K562 (cell line): Measurements from ENCODE around the gene CD68. TPM values are rescaled to one million over a fixed set of nuclear protein-coding genes. Genes with fewer than 3 reads are reported as not detected.

Experiments used
- BMI1 ChIP-seq: fragments of 150-350 bp; IDR thresholded peaks from 2 replicates; pipeline ENCODE4 v1.6.1; 2014; ENCODE audit warnings: low read length
- CEBPG ChIP-seq, 3 experiments: fragments of 200-800 bp in 1 of 3; sonication (Bioruptor generic) in 1 of 3; sonication (generic) in 1 of 3; formaldehyde crosslinking in 1 of 3; IDR thresholded peaks in 2 of 3; conservative IDR thresholded peaks in 1 of 3; 2 replicates each; pipeline versions ENCODE4 v1.6.1 to v1.8.0; 2016 to 2022; ENCODE audit warnings: missing compliant biosample characterization in 2 of 3, missing genetic modification characterization in 2 of 3, mild to moderate bottlenecking in 1 of 3, missing genetic modification reagents in 1 of 3
- DACH1 ChIP-seq: fragments of 450-650 bp; IDR thresholded peaks from 2 replicates; pipeline ENCODE4 v1.6.1; 2018; ENCODE audit not compliant: partially characterized antibody
- EHMT2 ChIP-seq: fragments of 450-650 bp; IDR thresholded peaks from 2 replicates; pipeline ENCODE4 v1.6.1; 2018; ENCODE audit warnings: antibody characterized with exemption
- ESRRB ChIP-seq: fragments of 250-450 bp; sonication (Bioruptor Pico); IDR thresholded peaks from 2 replicates; pipeline ENCODE4 v1.5.0; 2020; ENCODE audit warnings: mild to moderate bottlenecking, moderate library complexity, borderline replicate concordance
- FOXO4 ChIP-seq: fragments of 450-650 bp; formaldehyde crosslinking; IDR thresholded peaks from 2 replicates; pipeline ENCODE4 v1.4.0; 2020; ENCODE audit warnings: mild to moderate bottlenecking, moderate library complexity
- HDGF ChIP-seq: fragments of 450-650 bp; IDR thresholded peaks from 2 replicates; pipeline ENCODE4 v1.6.1; 2016
- HES1 ChIP-seq: fragments of 450-650 bp; IDR thresholded peaks from 2 replicates; pipeline ENCODE4 v1.6.1; 2016; ENCODE audit warnings: low read depth, mild to moderate bottlenecking, moderate library complexity
- JUNB ChIP-seq: fragments of 450-650 bp; formaldehyde crosslinking; conservative IDR thresholded peaks from 2 replicates; pipeline ENCODE4 v1.4.0; 2020; ENCODE audit warnings: mild to moderate bottlenecking
- MAFG ChIP-seq: fragments of 450-650 bp; conservative IDR thresholded peaks from 2 replicates; pipeline ENCODE4 v1.6.1; 2016; ENCODE audit warnings: missing genetic modification characterization, missing compliant biosample characterization
- MCM5 ChIP-seq: fragments of 450-650 bp; IDR thresholded peaks from 2 replicates; pipeline ENCODE4 v1.6.1; 2016; ENCODE audit warnings: low read depth
- NONO ChIP-seq, 2 experiments: fragments of 200-400 bp in 1 of 2; fragments of 450-650 bp in 1 of 2; formaldehyde crosslinking in 1 of 2; IDR thresholded peaks; 2 replicates each; pipeline ENCODE4 v1.6.1; 2017; ENCODE audit warnings: low read depth in 2 of 2, mild to moderate bottlenecking in 2 of 2, moderate library complexity in 2 of 2, low read length in 1 of 2
- PHB ChIP-seq: fragments of 250-450 bp; sonication (Bioruptor Pico); IDR thresholded peaks from 2 replicates; pipeline ENCODE4 v1.5.0; 2021
- PTBP1 ChIP-seq: fragments of 200-400 bp; formaldehyde crosslinking; IDR thresholded peaks from 2 replicates; pipeline ENCODE4 v1.6.1; 2017; ENCODE audit warnings: low read depth, low read length
- SETDB1 ChIP-seq: IDR thresholded peaks from one replicate; pipeline ENCODE4 v1.6.1; 2012; ENCODE audit warnings: low read length, control low read depth, inconsistent platforms
- TEAD4 ChIP-seq, 2 experiments: sonication (generic) in 1 of 2; formaldehyde crosslinking in 1 of 2; IDR thresholded peaks; 2 replicates each; pipeline versions ENCODE4 v1.6.1 to v1.8.0; 2012 to 2022; ENCODE audit warnings: borderline replicate concordance in 1 of 2, inconsistent platforms in 1 of 2, low read length in 1 of 2, mild to moderate bottlenecking in 1 of 2, missing genetic modification reagents in 1 of 2
- U2AF2 ChIP-seq: fragments of 200-400 bp; formaldehyde crosslinking; optimal IDR thresholded peaks from 2 replicates; pipeline ENCODE3; 2017; ENCODE audit warnings: low read depth, mild to moderate bottlenecking, low read length
- ZBTB2 ChIP-seq: fragments of 450-650 bp; IDR thresholded peaks from 2 replicates; pipeline ENCODE4 v1.6.1; 2016; ENCODE audit warnings: antibody characterized with exemption
- ZBTB7A ChIP-seq: IDR thresholded peaks from 2 replicates; pipeline ENCODE4 v1.6.1; 2011; ENCODE audit warnings: low read depth, mild to moderate bottlenecking, low read length, moderate library complexity, borderline replicate concordance; ENCODE audit not compliant: control insufficient read depth
- ZKSCAN8 ChIP-seq: fragments of 200-800 bp; sonication (Bioruptor generic); IDR thresholded peaks from 2 replicates; pipeline ENCODE4 v1.6.1; 2016; ENCODE audit warnings: missing genetic modification characterization, missing compliant biosample characterization
- ZNF75A ChIP-seq: fragments of 450-650 bp; formaldehyde crosslinking; IDR thresholded peaks from 2 replicates; pipeline ENCODE4 v1.4.0; 2020; ENCODE audit warnings: mild to moderate bottlenecking
- polyA plus RNA-seq, 8 experiments: library from polyadenylated mRNA; depleted of rRNA in 4 of 8; stranded (reverse) in 5 of 8; unstranded in 3 of 8; fragments of >200 nt; fragmentation: Nextera tagmentation in 2 of 8; fragmentation: Illumina TruSeq in 1 of 8; extraction: Ambion mirVana in 2 of 8; extraction: Trizol in 1 of 8; gene quantifications; 2 replicates each; pipeline versions ENCODE4 v1.2.1 to v1.2.3, GENCODE V29; 2011 to 2014; ENCODE audit warnings: inconsistent platforms in 1 of 8, missing spikeins in 1 of 8
- total RNA-seq, 7 experiments: library from RNA; depleted of rRNA in 6 of 7; stranded (reverse); fragments of >200 nt in 6 of 7; fragmentation: Illumina TruSeq in 2 of 7; extraction: Trizol in 2 of 7; gene quantifications; 2 replicates each; pipeline versions ENCODE4 v1.2.1 to v1.2.3, GENCODE V29; 2011 to 2021; ENCODE audit warnings: low replicate concordance in 1 of 7
- TF ChIP-seq, protein P1 (sequence below): IDR thresholded peaks from 2 replicates; pipeline ENCODE4 v1.6.1; 2011; ENCODE audit not compliant: insufficient read length; ENCODE audit errors: extremely low read depth

The CD68 gene
- total and polyA plus RNA-seq, 9 of the 15 experiments (the other 6 are each of a cell fraction or from before 2014, with no cell fraction given): 28.2 to 89.8 (median 37.7) TPM

GRCh38 chr17:7614425-7615264 lies 35.2 kb downstream of the CD68 start, which contains the start of gene FXR2 (continued):
- TF ChIP-seq FOXO4 (no peak), ZNF75A (CRISPR knock-in tag) (no peak), PHB (no peak), TEAD4 (IDR thresholded peaks at IDR 0.05; ENCODE audit: low read length) (peak; percentile 44; the same call in 1 of the 2 replicates), TEAD4 (CRISPR knock-in tag; IDR thresholded peaks at IDR 0.05; ENCODE audit: borderline replicate concordance) (no peak), HDGF (peak; percentile 56; the same call in 1 of the 2 replicates), NONO (IDR thresholded peaks at IDR 0.05; ENCODE audit: low read depth in 2 of 2, low read length in 1 of 2) (no peak; a peak in 1 of 4 replicates), ZKSCAN8 (CRISPR knock-in tag) (no peak), EHMT2 (no peak), U2AF2 (no peak), PTBP1 (no peak), ZBTB7A (peak; percentile 62; the same call in 1 of the 2 replicates), SETDB1 (no peak), ESRRB (no peak), JUNB (CRISPR knock-in tag) (no peak), MCM5 (no peak), MAFG (tag) (no peak), ZBTB2 (no peak), DACH1 (no peak), CEBPG (CRISPR knock-in tag; IDR thresholded peaks at IDR 0.05) (no peak), CEBPG (tag; conservative IDR thresholded peaks at IDR 0.05 in 1 of 2, IDR thresholded peaks at IDR 0.05 in 1 of 2) (no peak), HES1 (no peak), BMI1 (no peak)
- TF ChIP-seq, protein P1, sequence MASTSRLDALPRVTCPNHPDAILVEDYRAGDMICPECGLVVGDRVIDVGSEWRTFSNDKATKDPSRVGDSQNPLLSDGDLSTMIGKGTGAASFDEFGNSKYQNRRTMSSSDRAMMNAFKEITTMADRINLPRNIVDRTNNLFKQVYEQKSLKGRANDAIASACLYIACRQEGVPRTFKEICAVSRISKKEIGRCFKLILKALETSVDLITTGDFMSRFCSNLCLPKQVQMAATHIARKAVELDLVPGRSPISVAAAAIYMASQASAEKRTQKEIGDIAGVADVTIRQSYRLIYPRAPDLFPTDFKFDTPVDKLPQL: no peak
